Measurements from ENCODE around the gene STYXL1.

The STYXL1 gene

DNA sequence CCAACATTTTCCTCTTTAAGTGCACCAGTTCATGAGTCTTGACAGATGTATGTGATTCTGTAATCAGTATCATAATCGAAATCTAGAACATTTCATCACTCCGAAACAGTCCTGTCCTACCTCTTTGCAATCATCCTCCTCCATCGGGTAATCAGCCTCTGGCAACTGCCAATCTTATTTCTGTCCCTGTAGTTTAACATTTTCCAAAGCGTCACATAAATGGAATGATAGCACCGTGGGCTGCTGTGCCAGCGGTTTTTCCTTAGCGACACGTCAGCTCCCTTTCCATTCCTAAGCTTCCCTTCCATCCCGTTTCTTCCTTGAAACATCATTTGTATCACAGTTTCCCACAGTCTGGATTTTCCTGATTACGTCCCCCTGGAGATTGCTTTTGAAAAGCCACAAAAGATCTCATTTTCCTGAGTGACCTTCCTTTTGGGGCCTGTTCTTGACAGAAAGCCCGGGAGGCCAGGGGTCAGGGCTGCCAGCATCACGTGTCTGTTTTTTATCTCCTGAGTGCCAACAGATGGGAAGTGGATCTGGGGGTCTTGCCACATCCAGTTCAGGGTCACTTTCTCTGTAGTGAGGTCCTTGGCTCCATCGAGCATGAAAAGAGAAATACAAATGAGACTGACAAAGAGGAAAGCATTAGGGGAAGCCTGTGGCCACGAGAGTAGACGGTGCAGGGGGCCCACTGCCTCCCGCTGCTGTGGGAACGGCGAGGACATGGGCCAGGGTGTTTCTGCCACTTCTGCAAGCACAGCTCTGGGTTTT, 85.0 kb downstream of the STYXL1 start:
- no peaks in the 10 kb centered on the region for H3K36me3 ChIP-seq (ENCODE audit: insufficient read depth, low read length)
- H3K4me1 ChIP-seq (ENCODE audit: insufficient read depth, low read length) = peaks cover under 1% of the 10 kb centered on the region; the same call in 1 of the 2 replicates
- H3K9me3 ChIP-seq (ENCODE audit: control insufficient read depth, insufficient read depth, low read length) = no peaks in the 10 kb centered on the region
- H3K9ac ChIP-seq (ENCODE audit: low read depth, low read length) = no peak overlapping the region

DNA sequence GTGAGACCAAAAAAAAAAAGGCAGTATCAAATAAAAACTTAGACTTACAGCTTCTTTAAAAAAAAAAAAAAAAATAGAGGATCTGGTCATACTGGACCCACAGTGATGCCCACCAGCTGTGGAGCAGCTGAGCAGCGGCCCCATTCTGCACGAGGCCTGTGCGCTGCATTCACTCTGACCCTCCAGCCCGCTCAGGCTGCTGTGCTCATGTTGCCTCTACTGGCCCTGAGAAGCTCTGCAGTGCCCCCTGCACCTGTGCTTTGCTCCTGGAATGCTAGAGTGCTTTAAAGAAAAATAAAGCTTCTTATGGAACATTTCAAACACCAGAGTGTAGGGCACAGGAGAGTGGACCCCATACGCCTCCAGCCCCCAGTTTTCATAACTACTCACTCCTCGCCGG, 86.6 kb downstream of the STYXL1 start:
- Histone ChIP-seq H3K4me1 (ENCODE audit: insufficient read depth, low read length) (peaks cover 16% of the 10 kb centered on the region), H3K36me3 (ENCODE audit: insufficient read depth, low read length) (no peaks in the 10 kb centered on the region), H3K9ac (ENCODE audit: low read depth, low read length) (no peak overlapping the region), H3K9me3 (ENCODE audit: control insufficient read depth, insufficient read depth, low read length) (no peaks in the 10 kb centered on the region)

DNA sequence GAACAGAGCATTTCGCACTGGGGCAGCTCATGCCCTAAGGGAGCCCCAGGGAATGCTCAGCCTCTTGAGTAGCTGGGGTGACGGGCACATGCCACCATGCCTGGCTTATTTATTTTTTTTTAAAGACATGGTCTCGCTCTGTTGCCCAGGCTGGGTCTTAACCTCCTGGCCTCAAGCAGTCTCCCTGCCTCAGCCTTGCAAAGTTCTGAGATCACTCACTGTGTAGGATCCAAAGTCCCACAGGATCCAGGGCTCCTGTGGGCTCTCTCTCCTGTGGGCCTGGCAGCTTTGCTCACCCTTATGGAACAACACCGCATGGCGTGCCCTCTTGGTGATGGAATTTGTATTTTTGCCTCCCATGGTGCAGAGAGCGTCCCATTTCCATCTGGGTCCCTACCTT, 87.4 kb downstream of the STYXL1 start:
- H3K9me3 ChIP-seq (ENCODE audit: control insufficient read depth, insufficient read depth, low read length) = no peaks in the 10 kb centered on the region
- H3K36me3 ChIP-seq (ENCODE audit: insufficient read depth, low read length) = no peaks in the 10 kb centered on the region
- peaks cover 17% of the 10 kb centered on the region for H3K4me1 ChIP-seq (ENCODE audit: insufficient read depth, low read length)
- H3K9ac ChIP-seq (ENCODE audit: low read depth, low read length) = no peak overlapping the region

DNA sequence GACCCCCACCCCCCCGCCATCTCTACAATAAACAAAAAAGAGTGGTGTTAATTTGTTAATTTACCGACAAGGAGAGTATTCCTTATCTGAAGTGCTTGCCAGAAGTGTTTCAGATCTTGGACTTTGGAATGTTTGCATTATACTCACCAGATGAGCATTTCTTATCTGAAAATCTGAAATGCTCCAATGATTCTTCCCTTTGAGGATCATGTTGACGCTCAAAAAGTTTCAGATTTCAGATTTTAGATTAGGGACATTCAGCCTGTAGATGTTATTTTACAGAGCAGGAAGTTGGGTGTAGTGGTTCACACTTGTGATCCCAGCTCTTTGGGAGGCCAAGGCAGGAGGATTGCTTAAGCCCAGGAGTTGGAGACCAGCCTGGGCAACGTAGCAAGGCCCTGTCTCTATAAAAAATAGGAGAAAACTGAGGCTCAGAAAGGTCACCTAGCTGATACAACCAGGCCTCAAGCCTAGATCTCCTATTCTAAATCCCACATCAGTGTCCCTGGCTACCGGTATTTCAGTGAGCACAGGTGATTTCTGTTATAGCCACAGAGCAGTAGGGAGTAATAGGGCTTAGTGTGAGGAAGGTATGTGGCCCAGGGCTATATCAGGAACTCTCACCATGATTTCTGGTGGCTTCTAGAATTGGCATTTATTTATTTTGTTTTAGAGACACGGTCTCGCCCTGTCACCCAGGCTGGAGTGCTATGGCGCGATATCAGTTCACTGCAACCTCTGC, 88.8 kb downstream of the STYXL1 start:
- peaks cover 17% of the 10 kb centered on the region for H3K4me1 ChIP-seq (ENCODE audit: insufficient read depth, low read length)
- H3K9ac ChIP-seq (ENCODE audit: low read depth, low read length) = no peak overlapping the region
- H3K36me3 ChIP-seq (ENCODE audit: insufficient read depth, low read length) = no peaks in the 10 kb centered on the region
- H3K9me3 ChIP-seq (ENCODE audit: control insufficient read depth, insufficient read depth, low read length) = no peaks in the 10 kb centered on the region

DNA sequence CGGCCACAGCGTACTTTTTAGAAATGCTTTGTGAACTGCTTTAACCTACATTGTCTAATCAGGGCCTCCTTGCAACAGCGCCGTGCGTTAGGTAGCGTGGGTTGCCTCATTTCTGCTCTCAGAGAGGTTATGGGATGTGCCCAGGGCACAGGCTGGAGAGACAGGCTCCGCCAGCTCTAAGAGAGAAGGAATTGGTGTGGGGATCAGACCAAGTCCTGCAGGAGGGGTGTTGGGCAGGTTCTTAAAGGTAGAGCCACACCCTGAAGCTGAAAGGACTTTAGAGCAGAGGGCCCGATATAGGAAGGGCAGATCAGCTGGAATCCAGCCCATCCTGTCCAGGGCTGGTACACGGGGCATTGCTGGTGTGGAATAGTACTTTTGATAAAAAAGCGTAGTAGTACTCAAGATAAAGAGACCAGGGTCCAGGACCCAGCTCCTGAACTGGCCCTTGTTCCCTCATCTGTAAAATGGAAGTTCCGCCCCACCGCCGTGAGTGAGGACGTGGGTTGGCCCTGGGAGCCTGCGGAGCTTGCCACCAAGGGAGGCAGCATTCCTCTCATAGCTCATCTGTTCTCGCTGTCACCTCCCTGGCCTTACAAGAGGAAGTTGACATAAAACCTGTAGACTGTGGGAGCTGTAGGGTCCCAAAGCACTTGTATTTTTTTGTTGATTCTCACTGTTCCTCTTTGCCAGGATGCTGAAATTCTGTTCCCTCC, 90.6 kb downstream of the STYXL1 start:
- no peaks in the 10 kb centered on the region for H3K9me3 ChIP-seq (ENCODE audit: control insufficient read depth, insufficient read depth, low read length)
- peaks cover 17% of the 10 kb centered on the region for H3K4me1 ChIP-seq (ENCODE audit: insufficient read depth, low read length)
- H3K36me3 ChIP-seq (ENCODE audit: insufficient read depth, low read length) = no peaks in the 10 kb centered on the region
- no peak overlapping the region for H3K9ac ChIP-seq (ENCODE audit: low read depth, low read length)

DNA sequence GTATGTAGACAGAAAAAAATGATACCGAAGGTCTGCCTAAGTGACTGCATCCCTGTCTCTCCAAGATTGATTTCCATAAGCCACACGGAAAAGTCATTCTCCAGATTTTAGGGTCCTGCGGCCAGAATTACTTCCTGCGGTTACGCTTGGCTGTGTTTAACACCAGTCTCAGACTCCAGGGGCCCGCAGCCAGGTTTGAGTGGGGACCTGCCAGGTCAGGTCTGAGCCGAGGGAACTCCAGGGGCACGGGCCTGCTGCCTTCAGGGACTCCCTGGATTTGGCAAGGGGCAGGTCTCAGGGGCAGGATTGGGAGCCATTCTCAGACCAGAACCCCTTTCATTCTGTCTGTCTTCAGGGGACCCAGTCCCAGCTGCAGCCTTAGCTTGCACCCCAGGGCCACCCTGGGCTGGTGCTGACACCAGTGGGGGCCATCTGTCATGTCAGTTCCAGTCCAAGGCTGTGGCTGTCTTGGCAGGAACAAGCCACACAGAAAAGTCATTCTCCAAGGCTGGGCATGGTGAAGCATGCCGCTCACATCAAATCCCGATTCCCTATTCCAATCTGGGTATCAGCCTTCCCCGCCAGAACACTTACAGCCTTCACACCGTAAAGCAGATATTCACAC, 92.4 kb downstream of the STYXL1 start:
- peaks cover 17% of the 10 kb centered on the region for H3K4me1 ChIP-seq (ENCODE audit: insufficient read depth, low read length)
- H3K9ac ChIP-seq (ENCODE audit: low read depth, low read length) = no peak overlapping the region

DNA sequence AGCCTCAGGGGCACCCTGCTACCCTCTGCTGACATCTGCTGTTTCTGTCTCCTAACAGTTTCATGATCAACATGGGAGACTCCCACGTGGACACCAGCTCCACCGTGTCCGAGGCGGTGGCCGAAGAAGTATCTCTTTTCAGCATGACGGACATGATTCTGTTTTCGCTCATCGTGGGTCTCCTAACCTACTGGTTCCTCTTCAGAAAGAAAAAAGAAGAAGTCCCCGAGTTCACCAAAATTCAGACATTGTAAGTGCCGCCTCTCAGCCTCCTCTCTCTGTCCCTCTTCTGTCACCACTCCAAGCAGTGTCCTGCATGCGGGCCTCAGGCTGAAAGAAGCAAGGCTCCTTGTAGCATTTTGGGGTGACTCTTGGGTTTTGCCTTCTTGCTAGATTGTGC, 93.9 kb downstream of the STYXL1 start:
- Histone ChIP-seq H3K4me1 (ENCODE audit: insufficient read depth, low read length) (peaks cover 17% of the 10 kb centered on the region), H3K9ac (ENCODE audit: low read depth, low read length) (no peak overlapping the region), H3K9me3 (ENCODE audit: control insufficient read depth, insufficient read depth, low read length) (no peaks in the 10 kb centered on the region), H3K36me3 (ENCODE audit: insufficient read depth, low read length) (no peaks in the 10 kb centered on the region)

More for the DNA sequence above, 92.4 kb downstream of the STYXL1 start:
- no peaks in the 10 kb centered on the region for H3K36me3 ChIP-seq (ENCODE audit: insufficient read depth, low read length)
- H3K9me3 ChIP-seq (ENCODE audit: control insufficient read depth, insufficient read depth, low read length) = no peaks in the 10 kb centered on the region

DNA sequence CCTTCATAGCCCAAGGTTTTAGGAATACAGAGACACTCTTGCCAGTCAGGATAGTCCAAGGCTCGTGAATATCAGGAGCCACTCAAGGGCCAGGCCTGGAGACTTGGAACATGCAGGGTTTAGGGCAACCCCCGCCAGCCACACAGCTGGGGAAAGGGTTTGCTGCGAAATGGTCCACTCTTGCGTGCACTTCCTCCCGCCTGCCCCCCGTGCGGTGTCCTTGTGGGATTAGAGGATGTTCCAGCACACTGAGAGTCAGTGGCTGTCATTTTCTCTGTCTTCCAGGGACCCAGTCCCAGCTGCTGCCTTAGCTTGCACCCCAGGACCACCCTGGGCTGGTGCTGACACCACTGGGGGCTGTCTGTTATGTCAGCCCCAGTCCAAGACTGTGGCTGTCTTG, 94.4 kb downstream of the STYXL1 start:
- H3K36me3 ChIP-seq (ENCODE audit: insufficient read depth, low read length) = no peaks in the 10 kb centered on the region
- H3K9me3 ChIP-seq (ENCODE audit: control insufficient read depth, insufficient read depth, low read length) = no peaks in the 10 kb centered on the region
- no peak overlapping the region for H3K9ac ChIP-seq (ENCODE audit: low read depth, low read length)
- H3K4me1 ChIP-seq (ENCODE audit: insufficient read depth, low read length) = peaks cover 17% of the 10 kb centered on the region

DNA sequence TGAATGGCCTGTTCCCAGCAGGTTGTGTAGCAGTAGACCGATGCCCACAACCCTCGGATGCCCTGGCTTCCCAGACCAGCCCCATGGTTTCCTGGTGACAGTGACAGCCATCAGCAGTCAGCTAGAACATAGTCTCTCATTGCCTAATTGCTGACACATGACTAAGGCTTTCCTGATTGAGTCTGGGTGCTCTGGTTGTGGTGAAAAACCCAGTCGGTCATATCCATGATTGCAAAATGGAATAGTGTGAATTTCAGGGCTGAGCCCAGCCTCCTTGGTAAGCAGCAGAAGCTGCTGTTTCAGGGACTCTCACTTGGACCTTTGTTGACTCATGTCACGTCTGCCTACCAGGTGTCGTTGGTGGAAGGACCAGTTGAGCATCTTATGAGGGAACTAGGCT, 96.3 kb downstream of the STYXL1 start:
- Histone ChIP-seq H3K36me3 (ENCODE audit: insufficient read depth, low read length) (no peaks in the 10 kb centered on the region), H3K4me1 (ENCODE audit: insufficient read depth, low read length) (0 out of 2 replicates have a peak, but pooled peaks cover 4% of the 10 kb centered on the region), H3K9me3 (ENCODE audit: control insufficient read depth, insufficient read depth, low read length) (no peaks in the 10 kb centered on the region)

DNA sequence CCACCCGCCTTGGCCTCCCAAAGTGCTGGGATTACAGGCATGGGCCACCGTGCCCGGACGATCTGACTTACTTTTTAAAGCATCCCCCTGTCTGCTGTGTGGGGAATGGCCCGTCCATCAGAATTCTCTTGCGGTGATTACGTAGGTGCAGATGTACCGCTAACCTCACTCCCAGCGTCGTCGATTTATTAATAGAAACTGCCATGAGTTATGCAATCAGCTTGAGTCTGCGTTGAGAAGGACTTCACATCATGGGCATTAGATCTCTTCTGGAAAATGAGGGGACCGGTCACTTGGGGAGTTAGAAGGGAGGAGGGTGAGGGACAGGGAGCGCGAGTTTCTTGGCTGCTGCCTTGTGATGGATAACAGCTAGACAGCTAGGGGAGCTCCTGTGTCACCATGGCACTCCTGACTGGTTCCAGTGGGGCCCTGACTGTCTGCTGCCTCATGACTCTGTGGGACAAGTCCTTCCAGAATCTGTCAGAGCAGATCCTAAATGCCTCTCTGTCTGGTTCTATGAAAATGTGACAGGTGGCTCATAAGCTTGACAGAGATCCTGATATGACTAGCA, 97.6 kb downstream of the STYXL1 start:
- no peaks in the 10 kb centered on the region for H3K9me3 ChIP-seq (ENCODE audit: control insufficient read depth, insufficient read depth, low read length)
- no peaks in the 10 kb centered on the region for H3K36me3 ChIP-seq (ENCODE audit: insufficient read depth, low read length)
- no peak overlapping the region for H3K9ac ChIP-seq (ENCODE audit: low read depth, low read length)
- no peaks in the 10 kb centered on the region for H3K4me1 ChIP-seq (ENCODE audit: insufficient read depth, low read length)

More for the DNA sequence above, 96.3 kb downstream of the STYXL1 start:
- no peak overlapping the region for H3K9ac ChIP-seq (ENCODE audit: low read depth, low read length)

DNA sequence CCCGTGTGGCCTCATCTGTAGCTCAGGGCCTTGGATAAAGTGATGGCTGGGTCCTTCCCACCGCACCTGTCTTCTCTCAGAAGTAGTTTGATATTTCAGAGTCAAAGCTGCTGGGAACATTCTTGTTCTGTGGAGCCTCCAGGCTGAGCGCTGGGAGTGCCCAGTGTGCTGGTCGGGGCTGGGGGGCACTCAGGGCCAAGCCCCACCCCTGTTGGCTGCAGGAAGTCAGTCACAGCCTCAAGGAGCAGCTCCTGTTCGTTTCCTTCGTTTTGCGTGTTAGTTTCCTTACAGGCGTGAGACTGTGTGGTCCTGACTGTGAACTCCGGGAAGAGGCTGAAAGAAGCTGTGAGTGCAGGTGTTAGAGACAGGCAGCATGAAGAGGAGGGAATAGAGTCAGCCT, 99.6 kb downstream of the STYXL1 start:
- Histone ChIP-seq H3K4me1 (ENCODE audit: insufficient read depth, low read length) (no peaks in the 10 kb centered on the region), H3K36me3 (ENCODE audit: insufficient read depth, low read length) (no peaks in the 10 kb centered on the region), H3K9ac (ENCODE audit: low read depth, low read length) (no peak overlapping the region), H3K9me3 (ENCODE audit: control insufficient read depth, insufficient read depth, low read length) (no peaks in the 10 kb centered on the region)

Measured in ES-I3 (cell line).